Memory B cell (primary cell): ENCODE results near the gene SH2B3.

Experiments used
- ATAC-seq: fragments of 150-1000 bp; cut with Tn5 transposase; 2 replicates; pipeline ENCODE4 v1.10.0; 2021; ENCODE audit warnings: low read depth, mild to moderate bottlenecking, moderate library complexity
- DNase-seq, 2 donors: peaks; one replicate each; pipeline ENCODE4 v3.0.0; 2022; ENCODE audit warnings: low spot score in 2 of 2
- H3K27ac Mint-ChIP-seq: one replicate; pipeline ENCODE4 v1.8.0; 2022; ENCODE audit warnings: mild to moderate bottlenecking, moderate library complexity, mixed read lengths
- H3K27me3 Mint-ChIP-seq: one replicate; pipeline ENCODE4 v1.8.0; 2022; ENCODE audit warnings: mixed read lengths
- H3K36me3 Mint-ChIP-seq: one replicate; pipeline ENCODE4 v1.8.0; 2022; ENCODE audit warnings: mild to moderate bottlenecking, mixed read lengths
- H3K4me1 Mint-ChIP-seq: one replicate; pipeline ENCODE4 v1.8.0; 2022; ENCODE audit warnings: mixed read lengths
- H3K4me3 Mint-ChIP-seq: one replicate; pipeline ENCODE4 v1.8.0; 2022; ENCODE audit warnings: mild to moderate bottlenecking, moderate library complexity, mixed read lengths
- H3K9me3 Mint-ChIP-seq: one replicate; pipeline ENCODE4 v1.8.0; 2022; ENCODE audit warnings: mixed read lengths

Gene SH2B3

DNA sequence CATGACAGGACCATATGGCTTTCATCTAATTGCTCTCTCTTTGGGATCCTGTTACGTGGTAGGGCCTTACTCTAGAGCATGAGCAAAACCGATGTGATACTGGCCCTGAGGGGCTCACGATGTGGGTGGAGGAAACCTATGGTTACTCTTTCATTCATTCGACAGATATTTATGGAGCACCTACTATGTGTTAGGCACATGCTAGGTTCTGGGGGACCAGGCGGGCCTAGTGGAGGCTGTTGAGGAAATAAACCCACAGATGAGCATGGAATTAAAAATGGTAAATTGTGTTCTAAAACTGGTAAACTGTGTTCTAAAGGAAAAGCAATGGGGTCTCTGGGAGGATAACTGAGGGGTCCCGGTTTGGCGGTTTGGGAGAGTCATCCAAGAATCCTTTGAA is 14.8 kb downstream of the SH2B3 start:
- no peak for ATAC-seq
- no peaks in the 10 kb centered on the region for H3K27me3 Mint-ChIP-seq
- H3K4me3 Mint-ChIP-seq: no peak overlapping the region
- peaks cover 18% of the 10 kb centered on the region for H3K4me1 Mint-ChIP-seq
- H3K27ac Mint-ChIP-seq: peak overlapping the region; percentile 17
- H3K36me3 Mint-ChIP-seq: peaks cover 8% of the 10 kb centered on the region
- no peak for DNase-seq
- no peaks in the 10 kb centered on the region for H3K9me3 Mint-ChIP-seq

GRCh38 chr12:111424189-111424792 is 18.6 kb downstream of the SH2B3 start:
- ATAC-seq (no peak), DNase-seq (no peak)
- Mint-ChIP-seq H3K4me1 (peaks cover 37% of the 10 kb centered on the region), H3K4me3 (no peak overlapping the region), H3K27me3 (no peaks in the 10 kb centered on the region), H3K9me3 (no peaks in the 10 kb centered on the region), H3K27ac (peak overlapping the region; percentile 89), H3K36me3 (peaks cover 8% of the 10 kb centered on the region)

GRCh38 chr12:111424793-111425251 is 19.1 kb downstream of the SH2B3 start:
- Mint-ChIP-seq H3K4me3 (no peak overlapping the region), H3K9me3 (no peaks in the 10 kb centered on the region), H3K27ac (peak overlapping the region; percentile 89), H3K36me3 (peaks cover 4% of the 10 kb centered on the region), H3K27me3 (no peaks in the 10 kb centered on the region), H3K4me1 (peaks cover 37% of the 10 kb centered on the region)
- ATAC-seq: peak; percentile 51
- no peak for DNase-seq

DNA sequence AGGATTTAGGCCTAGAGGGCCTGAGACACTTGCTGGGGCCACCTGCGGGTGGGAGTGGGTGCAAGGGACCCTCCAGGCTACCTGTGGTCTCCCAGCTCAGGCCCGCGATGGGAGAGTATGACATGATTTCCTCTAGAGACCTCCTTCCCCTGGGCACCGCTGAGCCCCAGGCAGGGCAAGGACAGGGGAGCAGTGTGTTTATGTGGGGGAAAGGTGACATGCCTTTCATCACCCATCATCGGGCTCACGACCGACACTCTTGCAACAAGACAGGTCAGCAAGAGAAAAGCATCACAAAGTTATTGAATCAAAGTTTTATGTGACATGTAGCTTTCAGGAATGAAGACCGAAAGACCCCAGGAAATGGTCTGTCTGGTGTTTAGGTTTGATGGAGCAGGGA is 19.9 kb downstream of the SH2B3 start:
- DNase-seq (no peak), ATAC-seq (no peak)
- peak overlapping the region; percentile 89 for H3K27ac Mint-ChIP-seq
- no peak overlapping the region for H3K4me3 Mint-ChIP-seq
- no peaks in the 10 kb centered on the region for H3K27me3 Mint-ChIP-seq
- H3K4me1 Mint-ChIP-seq: peaks cover 42% of the 10 kb centered on the region
- H3K9me3 Mint-ChIP-seq: no peaks in the 10 kb centered on the region
- no peaks in the 10 kb centered on the region for H3K36me3 Mint-ChIP-seq

DNA sequence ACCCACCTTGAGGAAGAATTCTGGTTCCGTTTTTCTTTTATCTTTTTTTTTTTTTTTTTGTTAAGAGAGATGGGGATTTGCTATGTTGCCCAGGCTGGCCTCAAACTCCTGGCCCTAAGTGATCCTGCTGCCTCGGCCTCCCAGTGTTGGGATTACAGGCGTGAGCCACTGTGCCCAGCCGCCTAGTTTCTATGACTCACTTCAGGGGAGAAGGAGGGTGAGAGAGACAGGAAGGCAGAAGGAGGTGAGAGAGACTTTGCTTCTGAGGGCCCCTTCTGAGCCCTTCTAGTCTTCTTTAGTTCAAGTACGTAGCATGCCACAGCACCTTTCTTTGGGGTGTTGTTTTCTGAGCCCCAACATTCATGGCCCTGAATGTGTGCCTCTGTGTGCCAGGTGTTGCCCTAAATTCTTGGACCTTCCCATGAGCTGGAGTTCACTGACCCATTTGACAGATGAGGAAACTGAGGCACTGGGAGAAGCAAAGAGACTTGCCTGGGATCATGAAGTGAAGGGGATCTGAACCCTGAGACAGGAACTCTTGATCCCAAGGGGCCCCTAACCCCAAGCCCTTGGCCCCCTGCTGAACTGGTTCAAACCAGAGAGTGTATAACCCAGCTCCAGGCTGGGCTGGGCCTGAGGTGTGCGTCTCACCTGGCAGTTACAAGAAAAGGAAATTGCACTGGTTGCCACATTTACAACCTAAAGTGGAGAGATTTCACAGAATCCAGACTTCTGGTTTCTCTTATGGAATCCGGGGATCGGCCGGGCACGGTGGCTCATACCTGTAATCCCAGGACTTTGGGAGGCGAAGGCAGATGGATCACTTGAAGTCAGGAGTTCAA is 20.8 kb downstream of the SH2B3 start:
- H3K27me3 Mint-ChIP-seq: no peaks in the 10 kb centered on the region
- no peaks in the 10 kb centered on the region for H3K9me3 Mint-ChIP-seq
- no peak overlapping the region for H3K4me3 Mint-ChIP-seq
- H3K27ac Mint-ChIP-seq: peak overlapping the region; percentile 89
- ATAC-seq (no peak), DNase-seq (no peak)
- peaks cover 47% of the 10 kb centered on the region for H3K4me1 Mint-ChIP-seq
- H3K36me3 Mint-ChIP-seq: no peaks in the 10 kb centered on the region

GRCh38 chr12:111427417-111428074 is 21.8 kb downstream of the SH2B3 start:
- no peak overlapping the region for H3K4me3 Mint-ChIP-seq
- H3K27me3 Mint-ChIP-seq: no peaks in the 10 kb centered on the region
- H3K27ac Mint-ChIP-seq: peak overlapping the region; percentile 96
- ATAC-seq (no peak), DNase-seq (no peak)
- no peaks in the 10 kb centered on the region for H3K9me3 Mint-ChIP-seq
- peaks cover under 1% of the 10 kb centered on the region for H3K36me3 Mint-ChIP-seq
- peaks cover 52% of the 10 kb centered on the region for H3K4me1 Mint-ChIP-seq

DNA sequence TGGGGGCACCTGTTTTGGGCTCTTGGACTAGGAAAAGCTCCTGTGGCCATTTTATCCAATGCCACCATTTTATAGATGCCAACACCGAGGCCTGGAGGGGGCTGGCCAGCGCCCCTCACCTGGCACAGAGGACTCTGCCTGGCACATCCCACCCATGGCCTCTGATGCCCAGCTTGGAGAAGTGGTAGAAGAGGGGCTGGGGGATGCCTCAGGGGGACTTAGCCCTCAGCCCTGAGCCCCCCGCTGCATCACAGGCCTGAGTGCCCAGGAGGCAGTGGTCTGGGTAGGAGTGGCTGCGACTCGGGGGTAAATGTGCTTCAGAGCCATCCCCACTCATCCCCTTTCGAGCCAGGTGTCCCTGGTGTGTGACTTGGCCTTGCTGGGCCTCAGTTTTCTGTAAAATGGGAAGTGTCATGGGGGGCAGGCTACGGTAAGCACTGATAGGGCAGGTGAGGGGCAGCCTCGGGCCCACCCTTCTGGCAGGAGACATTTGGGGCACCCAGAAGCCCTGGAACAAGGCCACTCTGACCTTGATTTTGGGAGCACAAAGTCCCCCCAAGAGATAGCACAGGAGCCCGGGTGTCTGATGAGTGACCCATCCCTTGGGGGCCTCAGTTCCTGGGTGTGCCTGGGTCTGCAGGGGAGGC is 22.5 kb downstream of the SH2B3 start:
- Mint-ChIP-seq H3K27ac (peak overlapping the region; percentile 96), H3K4me1 (peaks cover 56% of the 10 kb centered on the region), H3K27me3 (no peaks in the 10 kb centered on the region), H3K9me3 (no peaks in the 10 kb centered on the region), H3K4me3 (peak overlapping the region; percentile 78), H3K36me3 (peaks cover 2% of the 10 kb centered on the region)
- ATAC-seq (no peak), DNase-seq (no peak)

DNA sequence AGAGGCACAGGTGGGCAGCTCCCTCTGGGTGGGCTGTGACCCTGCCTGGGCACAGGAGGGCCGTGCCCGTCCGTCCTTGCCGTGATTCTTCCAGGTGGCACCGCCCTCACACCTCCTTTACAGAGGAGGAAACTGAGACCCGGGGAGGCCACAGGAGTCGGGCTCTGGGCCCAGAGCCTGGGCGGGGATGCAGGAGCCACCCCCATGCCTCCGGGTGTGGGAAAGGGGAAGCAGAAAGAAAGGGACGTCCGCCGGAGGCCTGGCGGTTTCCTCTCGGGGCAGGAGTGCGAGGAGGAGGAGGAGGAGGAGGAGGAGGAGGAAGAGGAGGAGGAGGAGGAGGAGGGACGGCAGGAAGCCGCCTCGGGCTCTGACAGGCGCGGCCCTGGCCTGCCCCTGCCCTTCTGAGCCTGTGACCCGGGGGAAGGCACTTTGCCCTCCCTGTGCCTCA is 23.0 kb downstream of the SH2B3 start:
- H3K4me3 Mint-ChIP-seq: peak overlapping the region; percentile 78
- peaks cover 59% of the 10 kb centered on the region for H3K4me1 Mint-ChIP-seq
- ATAC-seq (peak; percentile 11), DNase-seq (no peak)
- H3K27me3 Mint-ChIP-seq: no peaks in the 10 kb centered on the region
- peak overlapping the region; percentile 96 for H3K27ac Mint-ChIP-seq
- peaks cover 2% of the 10 kb centered on the region for H3K36me3 Mint-ChIP-seq
- H3K9me3 Mint-ChIP-seq: no peaks in the 10 kb centered on the region

GRCh38 chr12:111429828-111430432 is 24.2 kb downstream of the SH2B3 start:
- H3K27me3 Mint-ChIP-seq: no peaks in the 10 kb centered on the region
- ATAC-seq (peak; percentile 1), DNase-seq (no peak)
- peaks cover 63% of the 10 kb centered on the region for H3K4me1 Mint-ChIP-seq
- H3K27ac Mint-ChIP-seq: peak overlapping the region; percentile 99
- no peaks in the 10 kb centered on the region for H3K9me3 Mint-ChIP-seq
- H3K4me3 Mint-ChIP-seq: peak overlapping the region; percentile 70
- peaks cover 2% of the 10 kb centered on the region for H3K36me3 Mint-ChIP-seq

DNA sequence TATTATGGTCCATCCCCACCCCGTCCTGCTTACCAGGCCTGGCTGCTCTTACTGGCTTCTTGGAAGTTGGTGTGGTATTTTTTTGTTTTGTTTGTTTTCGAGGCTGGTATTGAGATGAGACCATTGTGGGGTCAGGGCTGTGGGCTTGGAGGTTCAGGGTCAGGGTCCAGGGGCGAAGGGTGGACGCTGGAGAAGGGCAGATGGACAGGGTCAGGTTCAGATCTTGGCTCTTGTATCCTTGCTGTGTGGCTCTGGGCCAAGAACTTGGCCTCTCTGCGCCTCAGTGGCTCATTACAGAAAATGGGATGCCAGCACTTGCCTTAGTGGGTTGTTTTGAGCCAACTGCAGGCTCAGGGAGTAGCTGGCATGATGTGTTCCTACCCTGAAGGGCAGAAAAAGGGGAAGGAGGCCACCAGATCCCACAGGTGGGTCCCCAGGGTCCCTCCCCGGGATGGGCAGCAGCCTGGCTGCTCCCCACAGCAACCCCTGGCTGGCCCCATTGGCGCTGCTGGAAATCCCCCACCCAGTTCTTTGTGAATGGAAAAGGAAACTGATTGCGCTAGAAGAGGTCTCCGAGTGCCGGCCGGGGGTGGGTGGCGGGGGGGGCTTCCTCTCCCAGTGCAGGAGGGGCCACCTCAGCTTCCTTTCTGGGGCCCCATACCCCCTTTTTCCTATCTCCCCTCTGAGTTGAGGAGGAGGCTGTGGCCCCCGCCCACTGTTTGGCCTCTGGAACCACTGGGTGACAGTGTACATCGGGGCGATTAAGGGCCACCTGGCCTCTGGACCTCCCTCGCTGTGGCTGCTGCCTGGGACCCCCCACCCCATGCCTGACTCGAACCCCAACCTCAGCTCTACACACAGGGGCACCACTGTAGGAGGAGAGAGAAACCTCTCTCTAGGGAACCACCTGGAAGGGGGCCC is 25.0 kb downstream of the SH2B3 start:
- ATAC-seq: peak; percentile 32

DNA sequence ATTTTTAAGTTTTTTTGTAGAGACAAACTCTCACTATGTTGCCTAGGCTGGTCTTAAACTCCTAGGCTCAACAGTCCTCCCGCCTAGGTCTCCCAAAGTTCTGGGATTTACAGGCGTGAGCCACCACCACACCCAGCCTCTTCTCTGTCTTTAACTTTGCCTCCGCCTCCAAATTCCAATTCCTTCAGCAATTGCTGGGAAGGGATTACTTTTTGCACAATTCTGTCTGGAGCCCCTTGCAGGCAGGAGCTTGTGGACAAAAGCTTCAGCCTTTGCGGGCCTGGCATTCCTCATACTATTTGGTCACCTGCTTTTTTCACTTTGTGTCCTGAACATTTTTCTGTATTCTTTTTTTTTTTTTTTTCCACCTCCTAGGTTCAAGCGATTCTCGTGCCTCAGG is 26.0 kb downstream of the SH2B3 start:
- DNase-seq (no peak), ATAC-seq (no peak)
- H3K4me1 Mint-ChIP-seq: peaks cover 63% of the 10 kb centered on the region
- no peaks in the 10 kb centered on the region for H3K9me3 Mint-ChIP-seq
- peak overlapping the region; percentile 99 for H3K27ac Mint-ChIP-seq
- peaks cover 2% of the 10 kb centered on the region for H3K36me3 Mint-ChIP-seq
- H3K4me3 Mint-ChIP-seq: peak overlapping the region; percentile 34
- H3K27me3 Mint-ChIP-seq: no peaks in the 10 kb centered on the region

More for the DNA sequence above, 25.0 kb downstream of the SH2B3 start:
- H3K36me3 Mint-ChIP-seq: peaks cover 2% of the 10 kb centered on the region
- peak; percentile 54 to 58 for DNase-seq
- peak overlapping the region; percentile 99 for H3K27ac Mint-ChIP-seq
- H3K4me3 Mint-ChIP-seq: peak overlapping the region; percentile 71
- H3K4me1 Mint-ChIP-seq: peaks cover 63% of the 10 kb centered on the region
- H3K9me3 Mint-ChIP-seq: no peaks in the 10 kb centered on the region
- no peaks in the 10 kb centered on the region for H3K27me3 Mint-ChIP-seq

- ATAC-seq (no peak), DNase-seq (no peak)
- Mint-ChIP-seq H3K36me3 (peaks cover 5% of the 10 kb centered on the region), H3K27me3 (no peaks in the 10 kb centered on the region), H3K9me3 (no peaks in the 10 kb centered on the region), H3K27ac (peak overlapping the region; percentile 99), H3K4me3 (peak overlapping the region; percentile 80), H3K4me1 (peaks cover 71% of the 10 kb centered on the region)
Measured at GRCh38 chr12:111434049-111434448, 28.3 kb downstream of the SH2B3 start.
